A673 (cell line): ENCODE measurements around the gene SMC6. TPM values are rescaled to one million over a fixed set of nuclear protein-coding genes. Genes with fewer than 3 reads are reported as not detected.

Source experiments
- BruUV-seq: library from RNA; stranded (reverse); fragments of 400-500 nt; replicated peaks from 2 replicates; lab custom pipeline; 2021; lab: Mats Ljungman, UMichigan
- CTCF ChIA-PET: fragments of 300-600 bp; sonication (Branson Sonifier 250); formaldehyde crosslinking; loops from one replicate; lab custom pipeline; 2022; ENCODE audit warnings: antibody characterized with exemption; lab: Charles Lee
- POLR2A ChIA-PET: fragments of 300-600 bp; sonication (Branson Sonifier 250); formaldehyde crosslinking; loops from one replicate; lab custom pipeline; 2022; ENCODE audit warnings: antibody characterized with exemption; ENCODE audit not compliant: low non-redundant PET; lab: Charles Lee
- DNase-seq: peaks from one replicate; pipeline ENCODE4 v3.0.0-alpha.2; 2015; ENCODE audit warnings: low spot score
- H3K27ac ChIP-seq: fragments of 200-600 bp; sonication (generic); 2 replicates; pipeline ENCODE4 v1.5.1; 2016; ENCODE audit warnings: mixed run types, low read depth, mild to moderate bottlenecking, mixed read lengths, antibody characterized with exemption, low read length; ENCODE audit not compliant: poor library complexity, severe bottlenecking
- H3K27me3 ChIP-seq: fragments of 200-600 bp; sonication (generic); replicated peaks from 2 replicates; pipeline ENCODE4 v1.6.1; 2017; ENCODE audit warnings: mixed run types, low read depth, mild to moderate bottlenecking, mixed read lengths, antibody characterized with exemption, low read length; ENCODE audit not compliant: insufficient read depth, poor library complexity
- H3K36me3 ChIP-seq: fragments of 200-600 bp; sonication (generic); 2 replicates; pipeline ENCODE4 v1.6.1; 2016; ENCODE audit warnings: mixed run types, mild to moderate bottlenecking, mixed read lengths, antibody characterized with exemption, low read length; ENCODE audit not compliant: insufficient read depth, poor library complexity, severe bottlenecking
- H3K4me1 ChIP-seq: fragments of 200-600 bp; sonication (generic); 2 replicates; pipeline ENCODE4 v1.6.1; 2017; ENCODE audit warnings: mixed run types, mild to moderate bottlenecking, mixed read lengths, antibody characterized with exemption, low read length; ENCODE audit not compliant: insufficient read depth, poor library complexity, severe bottlenecking
- H3K4me3 ChIP-seq: fragments of 200-600 bp; sonication (generic); 2 replicates; pipeline ENCODE4 v1.5.1; 2016; ENCODE audit warnings: low read depth, mixed run types, mild to moderate bottlenecking, mixed read lengths, low read length; ENCODE audit not compliant: poor library complexity, severe bottlenecking
- H3K9me3 ChIP-seq: fragments of 200-600 bp; sonication (generic); 2 replicates; pipeline ENCODE4 v1.6.1; 2016; ENCODE audit warnings: mixed run types, low read depth, mild to moderate bottlenecking, mixed read lengths, antibody characterized with exemption, low read length; ENCODE audit not compliant: poor library complexity, severe bottlenecking
- CTCF ChIP-seq: fragments of 300-800, 200-600 bp; sonication (generic); conservative IDR thresholded peaks from 2 replicates; pipeline ENCODE4 v1.5.1; 2017; ENCODE audit warnings: low read depth, mild to moderate bottlenecking, antibody characterized with exemption, low read length, moderate library complexity, mixed read lengths
- EZH2 ChIP-seq: fragments of 200-600 bp; sonication (generic); IDR thresholded peaks from 2 replicates; pipeline ENCODE4 v1.6.1; 2017; ENCODE audit warnings: borderline replicate concordance, low read depth, mild to moderate bottlenecking, mixed read lengths, antibody characterized with exemption, low read length; ENCODE audit not compliant: poor library complexity, severe bottlenecking
- intact Hi-C: fragments of 100-400 bp; cut with micrococcal nuclease; formaldehyde crosslinking; loops from one replicate; pipeline ENCODE4 v1.10.0; 2022; ENCODE audit not compliant: unreplicated experiment
- total RNA-seq: library from RNA; stranded (reverse); gene quantifications from 2 replicates; pipeline ENCODE4 v1.2.3, GENCODE V29; 2021

Gene SMC6
- total RNA-seq, 1 experiment from 2014 or later = 49.5 TPM

GRCh38 chr2:17688600-17688999, 65.0 kb downstream of the SMC6 start:
- intact Hi-C loops = no loop called here
- H3K27me3 ChIP-seq = no peaks in the 10 kb centered on the region
- ChIA-PET POLR2A (no interaction called here), CTCF (no interaction called here)
- no peak overlapping the region for H3K27ac ChIP-seq
- no peaks in the 10 kb centered on the region for H3K9me3 ChIP-seq
- DNase-seq = no peak
- BruUV-seq = no TSS peak
- TF ChIP-seq EZH2 (no peak), CTCF (no peak)
- H3K4me3 ChIP-seq = no peak overlapping the region
- no peaks in the 10 kb centered on the region for H3K4me1 ChIP-seq
- H3K36me3 ChIP-seq = peaks cover 22% of the 10 kb centered on the region

GRCh38 chr2:17683981-17684380, 69.6 kb downstream of the SMC6 start:
- Histone ChIP-seq H3K27ac (no peak overlapping the region), H3K36me3 (peaks cover 14% of the 10 kb centered on the region), H3K4me1 (no peaks in the 10 kb centered on the region), H3K4me3 (no peak overlapping the region), H3K9me3 (no peaks in the 10 kb centered on the region), H3K27me3 (no peaks in the 10 kb centered on the region)
- CTCF ChIA-PET = no interaction called here
- no TSS peak for BruUV-seq
- DNase-seq = no peak
- intact Hi-C loops = no loop called here
- POLR2A ChIA-PET = no interaction called here
- no peak for TF ChIP-seq CTCF
- TF ChIP-seq EZH2 = no peak

- no peak overlapping the region for H3K4me3 ChIP-seq
- no peaks in the 10 kb centered on the region for H3K4me1 ChIP-seq
- H3K27me3 ChIP-seq = no peaks in the 10 kb centered on the region
- BruUV-seq = no TSS peak
- CTCF ChIA-PET = no interaction called here
- no peaks in the 10 kb centered on the region for H3K9me3 ChIP-seq
- POLR2A ChIA-PET = no interaction called here
- intact Hi-C loops = no loop called here
- DNase-seq = no peak
- H3K27ac ChIP-seq = no peak overlapping the region
- TF ChIP-seq EZH2 (no peak), CTCF (no peak)
- H3K36me3 ChIP-seq = peaks cover 13% of the 10 kb centered on the region
Measured at GRCh38 chr2:17682098-17682857, 71.3 kb downstream of the SMC6 start.
